ENCODE measurements around the gene SNX5.

The SNX5 gene

GRCh38 chr20:17941826-17942196 lies 26.8 kb downstream of the SNX5 start:
- no peak overlapping the region for H3K4me3 ChIP-seq (ENCODE audit: control insufficient read depth, low read depth, low read length)
- no peak for DNase-seq (ENCODE audit: low read depth)
- TF ChIP-seq, protein P1, sequence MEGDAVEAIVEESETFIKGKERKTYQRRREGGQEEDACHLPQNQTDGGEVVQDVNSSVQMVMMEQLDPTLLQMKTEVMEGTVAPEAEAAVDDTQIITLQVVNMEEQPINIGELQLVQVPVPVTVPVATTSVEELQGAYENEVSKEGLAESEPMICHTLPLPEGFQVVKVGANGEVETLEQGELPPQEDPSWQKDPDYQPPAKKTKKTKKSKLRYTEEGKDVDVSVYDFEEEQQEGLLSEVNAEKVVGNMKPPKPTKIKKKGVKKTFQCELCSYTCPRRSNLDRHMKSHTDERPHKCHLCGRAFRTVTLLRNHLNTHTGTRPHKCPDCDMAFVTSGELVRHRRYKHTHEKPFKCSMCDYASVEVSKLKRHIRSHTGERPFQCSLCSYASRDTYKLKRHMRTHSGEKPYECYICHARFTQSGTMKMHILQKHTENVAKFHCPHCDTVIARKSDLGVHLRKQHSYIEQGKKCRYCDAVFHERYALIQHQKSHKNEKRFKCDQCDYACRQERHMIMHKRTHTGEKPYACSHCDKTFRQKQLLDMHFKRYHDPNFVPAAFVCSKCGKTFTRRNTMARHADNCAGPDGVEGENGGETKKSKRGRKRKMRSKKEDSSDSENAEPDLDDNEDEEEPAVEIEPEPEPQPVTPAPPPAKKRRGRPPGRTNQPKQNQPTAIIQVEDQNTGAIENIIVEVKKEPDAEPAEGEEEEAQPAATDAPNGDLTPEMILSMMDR (IDR thresholded peaks at IDR 0.05; ENCODE audit: control insufficient read depth, insufficient read depth, low read depth, low read length, missing control alignments) = no peak

DNA sequence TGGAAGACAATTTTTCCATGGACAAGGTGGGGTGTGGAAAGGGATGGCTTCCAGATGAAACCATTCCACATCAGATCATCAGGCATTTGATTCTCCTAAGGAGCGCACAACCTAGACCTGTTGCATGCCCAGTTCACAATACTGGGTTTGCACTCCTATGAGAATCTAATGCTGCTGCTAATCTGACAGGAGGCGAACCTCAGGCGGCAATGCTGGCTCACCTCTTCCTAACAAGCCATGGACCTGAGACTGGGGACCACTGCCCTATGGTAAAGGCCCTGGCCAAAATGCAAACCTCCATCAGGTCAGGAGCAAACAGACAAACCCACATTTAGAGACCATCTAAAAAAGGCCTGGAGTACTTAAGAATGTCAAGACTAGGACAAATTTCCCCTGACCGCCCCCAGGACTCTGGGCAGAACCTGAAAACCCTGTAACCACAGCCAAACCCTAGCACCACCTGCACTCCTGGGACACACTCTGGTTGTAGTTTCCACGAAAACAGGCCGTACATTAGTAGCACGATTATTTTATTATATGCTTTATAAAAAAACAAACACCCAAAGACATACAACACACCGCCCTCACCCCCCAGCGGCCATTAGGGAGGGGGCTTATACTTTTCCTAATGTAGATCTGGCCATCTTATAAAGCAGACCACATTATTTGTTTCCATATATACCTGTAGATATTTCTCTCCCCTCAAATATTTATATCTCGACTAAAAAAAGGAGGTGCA lies 27.3 kb downstream of the SNX5 start:
- no peak overlapping the region for H3K4me3 ChIP-seq (ENCODE audit: control insufficient read depth, low read depth, low read length)
- DNase-seq (ENCODE audit: low read depth) = no peak
- TF ChIP-seq, protein P1 (IDR thresholded peaks at IDR 0.05; ENCODE audit: control insufficient read depth, insufficient read depth, low read depth, low read length, missing control alignments) = no peak

DNA sequence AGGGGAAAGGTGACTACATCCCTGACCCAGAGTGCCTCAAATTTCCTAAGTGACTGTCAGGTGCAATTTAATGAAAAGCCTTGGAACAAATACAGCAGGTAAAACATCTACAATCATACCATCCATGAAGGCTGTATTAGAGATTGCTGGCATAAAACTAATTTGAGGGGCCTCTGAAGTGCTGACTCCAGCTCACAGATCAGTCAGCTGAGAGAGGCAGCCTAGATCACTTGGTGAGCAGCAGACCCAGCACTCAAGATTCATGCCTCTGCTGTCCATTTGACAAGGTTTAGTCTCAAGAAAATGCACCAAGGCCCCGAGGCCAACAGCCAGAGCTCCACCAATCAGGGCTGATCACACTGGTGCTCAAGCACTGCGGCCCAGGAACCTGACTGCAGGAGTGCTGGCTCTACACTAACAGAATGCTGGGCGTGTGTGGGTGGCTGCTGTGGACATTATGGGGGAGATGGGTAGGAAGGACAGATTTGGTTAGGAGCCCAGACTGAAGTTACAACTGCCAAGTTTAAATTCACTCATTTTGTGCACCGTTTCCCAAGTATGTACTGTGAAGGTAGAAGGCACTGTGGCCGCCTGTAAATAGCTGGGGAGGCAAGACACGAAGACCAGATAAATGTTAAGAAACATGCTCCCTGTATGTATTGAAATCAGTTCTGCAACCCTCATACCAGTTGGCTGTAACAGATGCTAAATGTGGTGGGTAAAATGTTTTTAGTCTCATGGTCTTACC lies 28.2 kb downstream of the SNX5 start:
- TF ChIP-seq, protein P1 (IDR thresholded peaks at IDR 0.05; ENCODE audit: control insufficient read depth, insufficient read depth, low read depth, low read length, missing control alignments) = no peak
- no peak for DNase-seq (ENCODE audit: low read depth)
- no peak overlapping the region for H3K4me3 ChIP-seq (ENCODE audit: control insufficient read depth, low read depth, low read length)

- TF ChIP-seq, protein P1 (IDR thresholded peaks at IDR 0.05; ENCODE audit: control insufficient read depth, insufficient read depth, low read depth, low read length, missing control alignments) = no peak
- DNase-seq (ENCODE audit: low read depth) = no peak
- H3K4me3 ChIP-seq (ENCODE audit: control insufficient read depth, low read depth, low read length) = no peak overlapping the region
Observed at GRCh38 chr20:17939622-17940223, 28.9 kb downstream of the SNX5 start.

GRCh38 chr20:17938871-17939619 lies 29.5 kb downstream of the SNX5 start:
- TF ChIP-seq, protein P1 (IDR thresholded peaks at IDR 0.05; ENCODE audit: control insufficient read depth, insufficient read depth, low read depth, low read length, missing control alignments) = peak; percentile 97
- H3K4me3 ChIP-seq (ENCODE audit: control insufficient read depth, low read depth, low read length) = no peak overlapping the region
- no peak for DNase-seq (ENCODE audit: low read depth)
